B cell (primary cell): ENCODE measurements around the gene RPL28. TPM values are rescaled to one million over a fixed set of nuclear protein-coding genes. Genes with fewer than 3 reads are reported as not detected.

Experiments used
- ATAC-seq: fragments of 200-7000 bp; cut with Tn5 transposase; one replicate; pipeline ENCODE4 v1.10.0; 2021; ENCODE audit warnings: low read depth, mild to moderate bottlenecking, moderate number of reproducible peaks, moderate library complexity
- CTCF ChIA-PET: fragments of 350-600 bp; sonication (Branson Sonifier 250); formaldehyde crosslinking; loops from one replicate; lab custom pipeline; 2021; ENCODE audit warnings: antibody characterized with exemption, inconsistent platforms; lab: Charles Lee
- POLR2A ChIA-PET: fragments of 350-600 bp; sonication (Branson Sonifier 250); formaldehyde crosslinking; loops from one replicate; lab custom pipeline; 2021; ENCODE audit warnings: antibody characterized with exemption; lab: Charles Lee
- DNase-seq: peaks from one replicate; pipeline ENCODE4 v3.0.0; 2013
- H2AFZ ChIP-seq: 2 replicates; pipeline ENCODE4 v1.6.1; 2012; ENCODE audit warnings: mild to moderate bottlenecking, low read depth, low read length; ENCODE audit not compliant: insufficient read depth, poor library complexity, severe bottlenecking
- H3K27ac ChIP-seq, 2 donors: 1 replicate in 1 of 2; 2 replicates in 1 of 2; pipeline ENCODE4 v1.5.1; 2012 to 2013; ENCODE audit warnings: low read length in 2 of 2, mild to moderate bottlenecking in 2 of 2, moderate library complexity in 1 of 2
- H3K27me3 ChIP-seq, 4 experiments: fragments of 200-600 bp in 1 of 4; sonication (generic) in 1 of 4; replicated peaks in 1 of 4; 1 replicate in 2 of 4; 2 replicates in 2 of 4; pipeline versions ENCODE4 v1.6.1 to v1.7.0; 2013 to 2016; ENCODE audit warnings: low read length in 3 of 4, mild to moderate bottlenecking in 2 of 4, mixed read lengths in 1 of 4, moderate library complexity in 1 of 4; ENCODE audit not compliant: insufficient read depth in 4 of 4, control insufficient read depth in 3 of 4; ENCODE audit errors: control extremely low read depth in 1 of 4
- H3K36me3 ChIP-seq, 2 experiments: replicated peaks in 1 of 2; 1 replicate in 1 of 2; 2 replicates in 1 of 2; pipeline versions ENCODE4 v1.6.1 to v1.7.1; 2013; ENCODE audit warnings: low read length in 1 of 2; ENCODE audit not compliant: insufficient read depth in 2 of 2, control insufficient read depth in 1 of 2; ENCODE audit errors: control extremely low read depth in 1 of 2, extremely low read depth in 1 of 2
- H3K4me1 ChIP-seq, 2 donors: fragments of 200-600 bp in 1 of 2; sonication (generic) in 1 of 2; 1 replicate in 1 of 2; 2 replicates in 1 of 2; pipeline versions ENCODE4 v1.5.1 to v1.6.1; 2013 to 2017; ENCODE audit warnings: low read length in 2 of 2; ENCODE audit not compliant: control insufficient read depth in 2 of 2, insufficient read depth in 2 of 2
- H3K4me2 ChIP-seq: replicated peaks from 2 replicates; pipeline ENCODE3; 2012; ENCODE audit warnings: mild to moderate bottlenecking, low read depth, low read length; ENCODE audit not compliant: poor library complexity, severe bottlenecking
- H3K4me3 ChIP-seq, 5 experiments: fragments of 200-600 bp in 1 of 5; sonication (generic) in 1 of 5; 1 replicate in 3 of 5; 2 replicates in 2 of 5; pipeline versions ENCODE4 v1.5.1 to v1.7.0; 2011 to 2016; ENCODE audit warnings: low read length in 4 of 5, mild to moderate bottlenecking in 4 of 5, low read depth in 2 of 5, control low read depth in 1 of 5, moderate library complexity in 1 of 5; ENCODE audit not compliant: insufficient read depth in 1 of 5; ENCODE audit errors: control extremely low read depth in 1 of 5, extremely low read depth in 1 of 5
- H3K79me2 ChIP-seq: fragments of 200-600 bp; sonication (generic); one replicate; pipeline ENCODE4 v1.6.0; 2016; ENCODE audit warnings: low read length; ENCODE audit not compliant: control insufficient read depth, insufficient read depth
- H3K9ac ChIP-seq: fragments of 200-600 bp; sonication (generic); 2 replicates; pipeline ENCODE4 v1.6.1; 2017; ENCODE audit warnings: mild to moderate bottlenecking, low read length, moderate library complexity
- H3K9me3 ChIP-seq, 3 donors: one replicate each; pipeline versions ENCODE4 v1.6.1 to v1.7.1; 2013; ENCODE audit warnings: low read length in 2 of 3; ENCODE audit not compliant: control insufficient read depth in 2 of 3, insufficient read depth in 1 of 3; ENCODE audit errors: control extremely low read depth in 1 of 3
- H4K20me1 ChIP-seq: 2 replicates; pipeline ENCODE4 v1.6.0; 2012; ENCODE audit warnings: mild to moderate bottlenecking, low read length; ENCODE audit not compliant: insufficient read depth, control insufficient read depth, poor library complexity, severe bottlenecking
- H3K27ac Mint-ChIP-seq: one replicate; pipeline ENCODE4 v1.8.0; 2021; ENCODE audit warnings: mixed read lengths
- H3K27me3 Mint-ChIP-seq: one replicate; pipeline ENCODE4 v1.8.0; 2021; ENCODE audit warnings: mixed read lengths
- H3K4me1 Mint-ChIP-seq: one replicate; pipeline ENCODE4 v1.8.0; 2021; ENCODE audit warnings: mixed read lengths
- H3K4me3 Mint-ChIP-seq: one replicate; pipeline ENCODE4 v1.8.0; 2021; ENCODE audit warnings: mixed read lengths
- H3K9me3 Mint-ChIP-seq: one replicate; pipeline ENCODE4 v1.8.0; 2022; ENCODE audit warnings: mixed read lengths; ENCODE audit not compliant: insufficient read depth
- EZH2 ChIP-seq: IDR thresholded peaks from 2 replicates; pipeline ENCODE4 v1.6.1; 2012; ENCODE audit warnings: borderline replicate concordance, low read depth, mild to moderate bottlenecking, moderate library complexity, low read length; ENCODE audit not compliant: insufficient read depth, poor library complexity, severe bottlenecking
- WGBS: methylation state at CpG from one replicate; pipeline ENCODE4 v1.1.5; 2013; ENCODE audit warnings: missing lambda C conversion rate; ENCODE audit not compliant: insufficient coverage; 5-methylcytosine and 5-hydroxymethylcytosine counted together
- intact Hi-C: fragments of 100-400 bp; cut with micrococcal nuclease; formaldehyde crosslinking; loops from one replicate; pipeline ENCODE4 v1.10.0; 2022
- polyA plus RNA-seq: library from polyadenylated mRNA; depleted of rRNA; stranded (reverse); fragments of >200 nt; gene quantifications from 2 replicates; pipeline ENCODE4 v1.2.3, GENCODE V29; 2012
- total RNA-seq, 2 donors: library from RNA; stranded (reverse); fragments of 120-200 nt in 1 of 2; gene quantifications; 1 replicate in 1 of 2; 2 replicates in 1 of 2; pipeline versions ENCODE4 v1.2.3 to v1.2.4, GENCODE V29; 2013 to 2022
- TF ChIP-seq, protein P1 (sequence below): fragments of 200-600 bp; IDR thresholded peaks from one replicate; pipeline ENCODE4 v1.8.0; 2022; ENCODE audit warnings: antibody characterized with exemption, mild to moderate bottlenecking

Gene RPL28
- total and polyA plus RNA-seq, 2 donors (not counting 1 experiment from before 2014, with no cell fraction given): 2,578 to 4,661 TPM

DNA sequence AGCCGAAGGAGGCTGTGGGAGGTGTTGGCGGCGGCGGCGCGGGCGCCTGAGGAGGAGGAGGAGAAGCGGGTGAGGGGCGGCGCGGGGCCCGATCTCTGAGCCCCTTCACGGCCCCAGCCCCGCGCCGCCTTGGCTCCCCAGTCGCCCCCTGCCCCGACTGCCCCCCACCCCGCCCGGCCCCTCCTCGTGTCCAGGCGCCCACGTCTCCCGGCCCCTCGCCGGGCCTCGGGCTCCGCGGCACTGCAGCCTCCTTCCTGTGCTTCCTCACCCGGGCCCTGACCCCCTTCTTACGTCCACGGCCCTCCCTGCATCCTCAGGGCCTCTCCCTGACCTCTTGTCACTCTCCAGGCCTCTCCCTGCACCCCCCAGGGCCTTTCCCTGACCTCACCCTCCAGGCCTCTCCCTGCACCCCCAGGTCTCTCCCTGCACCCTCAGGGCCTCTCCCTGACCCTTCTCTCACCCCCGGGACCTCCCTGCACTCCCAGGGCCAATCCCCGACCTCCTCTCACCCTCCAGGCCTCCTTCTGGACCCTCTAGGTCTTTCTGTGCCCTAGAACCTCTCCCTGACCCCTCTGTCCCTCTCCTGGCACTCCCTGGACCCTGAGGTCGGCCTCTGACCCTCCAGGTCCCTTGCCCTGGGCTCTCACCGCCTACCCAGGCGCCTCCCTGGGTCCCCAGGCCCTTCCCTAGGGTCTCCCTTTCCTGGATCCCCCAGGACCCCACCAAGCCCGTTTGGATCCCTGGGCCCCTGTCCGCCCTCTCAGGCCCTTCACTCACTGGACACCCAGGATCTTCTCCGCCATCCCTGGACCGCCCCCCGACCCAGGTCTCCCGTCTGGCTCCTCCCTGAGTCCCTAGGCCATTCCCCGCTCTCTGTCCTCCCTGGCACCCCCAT is 45.6 kb upstream of the RPL28 start:
- H3K27ac Mint-ChIP-seq: peak overlapping the region; percentile 93
- WGBS: 3% methylated on average over 33 of the region's 44 CpGs
- Histone ChIP-seq H3K4me2 (peak overlapping the region; percentile 99), H2AFZ (peak overlapping the region; percentile 38), H4K20me1 (no peaks in the 10 kb centered on the region), H3K79me2 (peaks cover 17% of the 10 kb centered on the region), H3K4me1 (peaks cover 16 to 28% of the 10 kb centered on the region in 2 donors), H3K9ac (peak overlapping the region; percentile 74), H3K4me3 (peak overlapping the region; percentile 41 to 81 (median 59)), H3K9me3 (peaks cover 0 to 7% (median 0%) of the 10 kb centered on the region in 3 donors), H3K36me3 (peaks cover 0 to 10% of the 10 kb centered on the region in 2 experiments), H3K27ac (peak overlapping the region; percentile 31 to 68), H3K27me3 (peaks cover 0 to 23% (median 9%) of the 10 kb centered on the region in 4 experiments)
- H3K4me3 Mint-ChIP-seq: peak overlapping the region; percentile 94
- ChIA-PET CTCF (interaction anchor here (0.6 to 1.8 kb wide), 13 partner anchors 9 to 266 kb away, joined by 3 to 12 read pairs (median 5); partner anchors contain the start of genes PPP6R1, TMEM238 and ZNF865), POLR2A (interaction anchor here (0.7 to 1.8 kb wide), 14 partner anchors 34 to 1181 kb away, joined by 3 to 12 read pairs (median 4); partner anchors contain the start of genes FIZ1, HSPBP1, LENG1 and SYT5)
- H3K27me3 Mint-ChIP-seq: peaks cover 16% of the 10 kb centered on the region
- H3K9me3 Mint-ChIP-seq: no peaks in the 10 kb centered on the region
- ATAC-seq (no peak), DNase-seq (peak; percentile 52)
- intact Hi-C loops: loop anchor here (1.0 to 5.0 kb wide), 10 partner anchors 14 to 1473 kb away; partner anchors contain the start of genes COX6B2, HSPBP1, ISOC2 and MYADM
- TF ChIP-seq, protein P1, sequence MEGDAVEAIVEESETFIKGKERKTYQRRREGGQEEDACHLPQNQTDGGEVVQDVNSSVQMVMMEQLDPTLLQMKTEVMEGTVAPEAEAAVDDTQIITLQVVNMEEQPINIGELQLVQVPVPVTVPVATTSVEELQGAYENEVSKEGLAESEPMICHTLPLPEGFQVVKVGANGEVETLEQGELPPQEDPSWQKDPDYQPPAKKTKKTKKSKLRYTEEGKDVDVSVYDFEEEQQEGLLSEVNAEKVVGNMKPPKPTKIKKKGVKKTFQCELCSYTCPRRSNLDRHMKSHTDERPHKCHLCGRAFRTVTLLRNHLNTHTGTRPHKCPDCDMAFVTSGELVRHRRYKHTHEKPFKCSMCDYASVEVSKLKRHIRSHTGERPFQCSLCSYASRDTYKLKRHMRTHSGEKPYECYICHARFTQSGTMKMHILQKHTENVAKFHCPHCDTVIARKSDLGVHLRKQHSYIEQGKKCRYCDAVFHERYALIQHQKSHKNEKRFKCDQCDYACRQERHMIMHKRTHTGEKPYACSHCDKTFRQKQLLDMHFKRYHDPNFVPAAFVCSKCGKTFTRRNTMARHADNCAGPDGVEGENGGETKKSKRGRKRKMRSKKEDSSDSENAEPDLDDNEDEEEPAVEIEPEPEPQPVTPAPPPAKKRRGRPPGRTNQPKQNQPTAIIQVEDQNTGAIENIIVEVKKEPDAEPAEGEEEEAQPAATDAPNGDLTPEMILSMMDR: no peak
- no peak for TF ChIP-seq EZH2
- peaks cover 20% of the 10 kb centered on the region for H3K4me1 Mint-ChIP-seq
